ENCODE measurements around the gene FUBP3. TPM values are rescaled to one million over a fixed set of nuclear protein-coding genes. Genes with fewer than 3 reads are reported as not detected.

FUBP3 gene
- total RNA-seq, 4 donors from 2014 or later, result 10.4 to 75.1 (median 13.0) TPM

DNA sequence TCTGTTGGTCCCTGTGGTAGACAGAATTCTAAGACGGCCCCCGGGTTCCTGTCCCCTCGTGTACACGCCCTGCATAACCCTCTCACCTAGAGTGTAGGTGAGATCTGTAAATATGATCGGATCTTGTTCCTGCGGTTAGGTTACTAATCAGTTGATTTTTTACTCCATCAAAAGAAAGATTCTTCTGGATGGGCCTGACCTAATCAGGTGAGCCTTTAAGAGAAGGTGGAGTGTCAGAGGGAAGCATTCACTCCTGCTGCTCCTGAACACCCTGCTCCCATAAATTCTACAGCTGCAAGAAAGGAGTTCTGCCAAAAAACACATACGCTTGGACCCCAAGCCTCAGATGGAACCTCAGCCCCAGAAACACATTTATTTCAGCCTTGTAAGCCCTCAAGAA lies 15.6 kb upstream of the FUBP3 start:
- in situ Hi-C loops (cut with MboI; ENCODE audit: low sequenced_read_pairs in 4 of 4), result no loop called here
- Histone ChIP-seq H3K36me3 (no peaks in the 10 kb centered on the region), H3K27ac (no peak overlapping the region), H3K4me3 (no peak overlapping the region), H3K4me1 (no peaks in the 10 kb centered on the region), H3K27me3 (no peaks in the 10 kb centered on the region), H3K9me3 (no peaks in the 10 kb centered on the region)
- DNase-seq (no peak), ATAC-seq (no peak)
- TF ChIP-seq, protein P1, sequence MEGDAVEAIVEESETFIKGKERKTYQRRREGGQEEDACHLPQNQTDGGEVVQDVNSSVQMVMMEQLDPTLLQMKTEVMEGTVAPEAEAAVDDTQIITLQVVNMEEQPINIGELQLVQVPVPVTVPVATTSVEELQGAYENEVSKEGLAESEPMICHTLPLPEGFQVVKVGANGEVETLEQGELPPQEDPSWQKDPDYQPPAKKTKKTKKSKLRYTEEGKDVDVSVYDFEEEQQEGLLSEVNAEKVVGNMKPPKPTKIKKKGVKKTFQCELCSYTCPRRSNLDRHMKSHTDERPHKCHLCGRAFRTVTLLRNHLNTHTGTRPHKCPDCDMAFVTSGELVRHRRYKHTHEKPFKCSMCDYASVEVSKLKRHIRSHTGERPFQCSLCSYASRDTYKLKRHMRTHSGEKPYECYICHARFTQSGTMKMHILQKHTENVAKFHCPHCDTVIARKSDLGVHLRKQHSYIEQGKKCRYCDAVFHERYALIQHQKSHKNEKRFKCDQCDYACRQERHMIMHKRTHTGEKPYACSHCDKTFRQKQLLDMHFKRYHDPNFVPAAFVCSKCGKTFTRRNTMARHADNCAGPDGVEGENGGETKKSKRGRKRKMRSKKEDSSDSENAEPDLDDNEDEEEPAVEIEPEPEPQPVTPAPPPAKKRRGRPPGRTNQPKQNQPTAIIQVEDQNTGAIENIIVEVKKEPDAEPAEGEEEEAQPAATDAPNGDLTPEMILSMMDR (IDR thresholded peaks at IDR 0.05 in 4 of 5, conservative IDR thresholded peaks at IDR 0.05 in 1 of 5), result no peak
- no peak for TF ChIP-seq POLR2A (IDR thresholded peaks at IDR 0.05)
- intact Hi-C loops (cut with DNase I; ENCODE audit: low total_unique reads), result no loop called here

DNA sequence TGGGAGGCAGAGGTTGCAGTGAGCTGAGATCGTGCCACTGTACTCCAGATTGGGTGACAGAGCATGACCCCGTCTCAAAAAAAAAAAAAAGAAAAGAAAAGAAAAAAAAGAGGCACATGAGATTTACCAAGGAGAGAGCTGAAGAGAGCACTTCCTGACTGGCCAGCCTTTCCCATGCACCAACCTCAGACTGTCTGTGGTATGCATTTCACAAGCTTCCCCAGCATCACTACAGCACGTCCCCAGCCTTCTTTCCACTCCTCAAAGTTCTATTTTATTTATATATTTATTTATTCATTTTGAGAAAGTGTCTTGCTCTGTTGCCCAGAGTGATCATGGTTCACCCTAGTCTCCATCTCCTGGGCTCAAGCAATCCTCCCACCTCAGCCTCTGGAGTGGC lies 13.6 kb upstream of the FUBP3 start:
- no peak overlapping the region for H3K27ac ChIP-seq
- no peaks in the 10 kb centered on the region for H3K27me3 ChIP-seq
- TF ChIP-seq POLR2A (IDR thresholded peaks at IDR 0.05), result no peak
- TF ChIP-seq, protein P1 (IDR thresholded peaks at IDR 0.05 in 4 of 5, conservative IDR thresholded peaks at IDR 0.05 in 1 of 5), result no peak
- ATAC-seq (no peak), DNase-seq (no peak)
- intact Hi-C loops (cut with DNase I; ENCODE audit: low total_unique reads), result no loop called here
- no peak overlapping the region for H3K4me3 ChIP-seq
- in situ Hi-C loops (cut with MboI; ENCODE audit: low sequenced_read_pairs in 4 of 4), result no loop called here
- no peaks in the 10 kb centered on the region for H3K4me1 ChIP-seq
- no peaks in the 10 kb centered on the region for H3K36me3 ChIP-seq
- H3K9me3 ChIP-seq, result no peaks in the 10 kb centered on the region

GRCh38 chr9:130570208-130570607 lies 9.2 kb upstream of the FUBP3 start:
- intact Hi-C loops (cut with DNase I; ENCODE audit: low total_unique reads), result no loop called here
- ATAC-seq, result no peak
- no peak for TF ChIP-seq POLR2A (IDR thresholded peaks at IDR 0.05)
- TF ChIP-seq, protein P1 (IDR thresholded peaks at IDR 0.05 in 4 of 5, conservative IDR thresholded peaks at IDR 0.05 in 1 of 5), result no peak
- Histone ChIP-seq H3K27ac (no peak overlapping the region), H3K36me3 (no peaks in the 10 kb centered on the region), H3K9me3 (no peaks in the 10 kb centered on the region), H3K4me3 (no peak overlapping the region), H3K4me1 (no peaks in the 10 kb centered on the region), H3K27me3 (no peaks in the 10 kb centered on the region)
- DNase-seq, result no peak
- in situ Hi-C loops (cut with MboI; ENCODE audit: low sequenced_read_pairs in 4 of 4), result no loop called here

DNA sequence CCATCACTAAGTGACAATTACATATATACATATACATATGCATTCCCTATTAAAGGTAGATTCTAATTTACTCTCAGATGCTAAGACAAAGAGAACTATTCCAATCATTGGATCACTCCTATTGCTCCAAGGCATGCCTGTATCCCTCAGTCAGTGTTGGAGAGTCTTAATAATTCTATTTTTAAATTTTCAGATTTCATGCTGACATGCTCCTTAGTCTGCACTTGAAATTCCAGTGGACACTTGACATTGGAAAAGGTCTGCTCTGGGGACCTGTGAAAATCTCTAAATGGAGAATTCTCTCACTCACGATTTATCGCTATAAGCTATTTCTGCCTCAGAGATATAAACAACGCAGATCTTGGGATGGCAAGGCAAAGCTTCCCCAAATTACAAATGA lies 3.9 kb upstream of the FUBP3 start:
- no peaks in the 10 kb centered on the region for H3K27me3 ChIP-seq
- H3K36me3 ChIP-seq, result no peaks in the 10 kb centered on the region
- ATAC-seq (no peak), DNase-seq (no peak)
- no peaks in the 10 kb centered on the region for H3K9me3 ChIP-seq
- in situ Hi-C loops (cut with MboI; ENCODE audit: low sequenced_read_pairs in 4 of 4), result no loop called here
- H3K27ac ChIP-seq, result no peak overlapping the region
- no peak for TF ChIP-seq POLR2A (IDR thresholded peaks at IDR 0.05)
- TF ChIP-seq, protein P1 (IDR thresholded peaks at IDR 0.05 in 4 of 5, conservative IDR thresholded peaks at IDR 0.05 in 1 of 5), result no peak
- H3K4me3 ChIP-seq, result no peak overlapping the region
- intact Hi-C loops (cut with DNase I; ENCODE audit: low total_unique reads), result loop anchor here (5.0 kb wide), 1 partner anchor 128 kb away; no protein-coding TSS in a partner anchor
- peaks cover 12 to 17% of the 10 kb centered on the region in 2 donors for H3K4me1 ChIP-seq

GRCh38 chr9:130576176-130576575 lies 3.2 kb upstream of the FUBP3 start:
- Histone ChIP-seq H3K9me3 (no peaks in the 10 kb centered on the region), H3K4me3 (no peak overlapping the region), H3K4me1 (peaks cover 19 to 23% of the 10 kb centered on the region in 2 donors), H3K36me3 (no peaks in the 10 kb centered on the region), H3K27ac (no peak overlapping the region), H3K27me3 (no peaks in the 10 kb centered on the region)
- TF ChIP-seq POLR2A (IDR thresholded peaks at IDR 0.05), result no peak
- TF ChIP-seq, protein P1 (IDR thresholded peaks at IDR 0.05 in 4 of 5, conservative IDR thresholded peaks at IDR 0.05 in 1 of 5), result no peak
- ATAC-seq (no peak), DNase-seq (no peak)
- in situ Hi-C loops (cut with MboI; ENCODE audit: low sequenced_read_pairs in 4 of 4), result no loop called here
- intact Hi-C loops (cut with DNase I; ENCODE audit: low total_unique reads), result loop anchor here (5.0 kb wide), 1 partner anchor 129 kb away; no protein-coding TSS in a partner anchor

Measured in gastrocnemius medialis (tissue), 4 donors.